Activated naive CD8-positive, alpha-beta T cell treated with anti-CD3 and anti-CD28 coated beads, Interleukin-2, amount 50 U/mL, for 24 hours (primary cell): ENCODE results near the gene PEX26.
A peak's percentile ranks its signal among the peaks of the same experiment; 100 is the strongest.
"Not testable (repeated sequence)": the region's sequence is repeated elsewhere in the genome, so short reads cannot be mapped to it uniquely, and the experiment has no call there.

Experiments used
- ATAC-seq: fragments of 150-1000 bp; cut with Tn5 transposase; one replicate; pipeline ENCODE4 v1.10.0; 2021
- DNase-seq: peaks from one replicate; pipeline ENCODE4 v3.0.0; 2021
- H3K27ac Mint-ChIP-seq: one replicate; pipeline ENCODE4 v1.8.0; 2021; ENCODE audit warnings: mild to moderate bottlenecking, mixed read lengths
- H3K27me3 Mint-ChIP-seq: one replicate; pipeline ENCODE4 v1.8.0; 2021; ENCODE audit warnings: mixed read lengths
- H3K36me3 Mint-ChIP-seq: one replicate; pipeline ENCODE4 v1.8.0; 2021; ENCODE audit warnings: low read depth, mixed read lengths
- H3K4me1 Mint-ChIP-seq: one replicate; pipeline ENCODE4 v1.8.0; 2021; ENCODE audit warnings: mixed read lengths
- H3K4me3 Mint-ChIP-seq: one replicate; pipeline ENCODE4 v1.8.0; 2021; ENCODE audit warnings: mild to moderate bottlenecking, moderate library complexity, mixed read lengths
- H3K9me3 Mint-ChIP-seq: one replicate; pipeline ENCODE4 v1.8.0; 2021; ENCODE audit warnings: mixed read lengths

Gene PEX26

DNA sequence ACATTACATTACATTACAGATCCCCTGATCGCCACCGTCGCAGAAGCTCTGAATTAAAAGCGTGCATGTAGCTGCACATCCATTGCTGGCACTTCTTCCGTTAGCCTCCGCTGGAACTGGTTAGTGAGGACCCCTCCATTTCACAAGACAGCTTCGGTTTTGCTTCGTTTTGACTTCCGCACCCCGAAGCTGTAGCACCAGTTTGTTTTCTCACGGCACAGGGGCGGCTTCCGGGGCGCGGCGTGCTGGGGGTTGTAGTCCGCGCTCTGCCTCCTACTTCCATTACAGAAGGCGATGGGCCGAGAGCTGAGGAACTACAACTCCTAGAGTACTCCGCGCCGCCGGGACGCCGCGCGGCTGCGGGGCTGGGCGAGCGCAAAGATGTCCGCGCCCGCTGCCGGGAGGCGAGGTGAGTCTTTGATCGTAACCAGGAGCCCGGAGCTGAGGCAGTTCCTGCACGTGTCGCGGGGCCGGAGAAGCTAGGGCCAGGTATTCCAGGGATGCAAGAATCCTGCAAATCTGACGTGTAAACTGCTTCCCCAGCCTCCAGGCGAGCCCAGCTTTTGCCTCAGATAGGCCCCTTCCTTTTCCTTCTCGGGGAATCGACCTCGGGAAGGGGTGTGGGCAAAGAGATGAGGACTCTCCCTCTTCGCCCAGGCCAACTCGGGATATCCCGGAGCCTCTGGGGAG is at the start of gene PEX26:
Gene PEX26 (plus strand): TSS at position 352 of the 690 bp plus-strand sequence. CDS start 387 bp downstream, outside the sequence.
- H3K27ac Mint-ChIP-seq, result peak within 1 kb of the TSS; percentile 96
- H3K4me3 Mint-ChIP-seq, result peak within 1 kb of the TSS; percentile 94
- ATAC-seq, result peak; percentile 99
- peak; percentile 92 for DNase-seq
- peaks cover 36% of the 10 kb centered on the region for H3K36me3 Mint-ChIP-seq
- no peaks in the 10 kb centered on the region for H3K27me3 Mint-ChIP-seq
- H3K9me3 Mint-ChIP-seq, result no peaks in the 10 kb centered on the region
- peaks cover 54% of the 10 kb centered on the region for H3K4me1 Mint-ChIP-seq

DNA sequence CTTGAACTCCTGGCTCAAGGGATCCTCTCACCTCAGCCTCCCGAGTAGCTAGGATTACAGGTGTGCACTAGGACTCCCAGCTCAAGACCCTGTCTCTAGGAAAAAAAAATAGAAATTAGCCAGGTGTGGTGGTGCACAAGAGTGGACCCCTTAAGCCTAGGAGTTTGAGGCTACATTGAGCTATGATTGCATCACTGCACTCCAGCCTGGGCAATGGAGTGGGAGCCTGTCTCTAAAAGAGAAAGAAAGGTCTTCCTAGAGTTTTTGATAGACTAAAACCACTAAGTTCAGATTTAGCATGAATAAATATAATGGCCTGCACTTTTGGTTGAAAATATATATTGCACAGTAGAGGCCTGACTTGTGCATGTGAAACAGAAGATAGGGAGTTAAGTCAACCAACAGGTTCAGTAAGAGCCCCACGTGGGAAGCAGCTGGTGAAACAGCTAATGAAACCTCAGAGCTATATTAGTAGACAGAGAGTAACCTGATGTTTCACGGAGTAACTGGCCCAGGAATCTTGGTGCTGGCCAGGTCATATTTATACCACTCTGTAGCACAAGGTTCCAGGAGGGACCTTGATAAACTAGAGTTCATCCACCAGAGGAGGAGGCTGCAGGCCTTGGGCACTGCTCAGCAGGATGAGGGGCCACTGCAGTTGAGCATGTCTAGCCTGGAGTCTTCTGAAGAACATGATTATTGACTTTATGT is 48.8 kb upstream of the PEX26 start:
- peaks cover 25% of the 10 kb centered on the region for H3K27me3 Mint-ChIP-seq
- no peaks in the 10 kb centered on the region for H3K9me3 Mint-ChIP-seq
- ATAC-seq (no peak), DNase-seq (no peak)
- no peak overlapping the region for H3K27ac Mint-ChIP-seq
- no peak overlapping the region for H3K4me3 Mint-ChIP-seq
- H3K36me3 Mint-ChIP-seq, result no peaks in the 10 kb centered on the region
- H3K4me1 Mint-ChIP-seq, result peaks cover 7% of the 10 kb centered on the region

DNA sequence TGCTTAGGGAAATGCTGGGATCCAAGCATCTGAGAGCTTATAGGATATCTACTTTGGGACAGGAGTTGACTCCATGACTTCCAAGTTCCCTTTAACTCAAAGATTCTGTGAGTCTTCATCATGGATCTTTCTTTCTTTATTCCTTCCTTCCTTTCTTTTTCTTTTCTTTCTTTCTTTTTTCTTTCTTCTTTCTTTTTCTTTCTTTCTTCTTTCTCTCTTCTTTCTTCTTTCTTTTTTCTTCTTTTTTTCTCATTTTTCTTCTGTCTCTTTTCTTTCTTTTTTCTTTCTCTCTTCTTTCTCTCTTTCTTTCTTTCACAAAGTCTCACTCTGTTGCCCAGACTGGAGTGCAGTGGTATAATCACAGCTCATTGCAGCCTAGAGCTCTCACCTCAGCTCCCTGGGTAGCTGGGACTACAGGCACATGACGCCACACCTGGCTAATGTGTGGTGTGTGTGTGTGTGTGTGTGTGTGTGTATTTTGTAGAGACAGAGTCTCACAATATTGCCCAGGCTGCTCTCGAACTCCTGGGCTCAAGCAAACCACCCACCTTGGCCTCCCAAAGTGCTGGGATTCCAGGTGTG is 48.0 kb upstream of the PEX26 start:
- Mint-ChIP-seq H3K36me3 (no peaks in the 10 kb centered on the region), H3K4me3 (no peak overlapping the region)

DNA sequence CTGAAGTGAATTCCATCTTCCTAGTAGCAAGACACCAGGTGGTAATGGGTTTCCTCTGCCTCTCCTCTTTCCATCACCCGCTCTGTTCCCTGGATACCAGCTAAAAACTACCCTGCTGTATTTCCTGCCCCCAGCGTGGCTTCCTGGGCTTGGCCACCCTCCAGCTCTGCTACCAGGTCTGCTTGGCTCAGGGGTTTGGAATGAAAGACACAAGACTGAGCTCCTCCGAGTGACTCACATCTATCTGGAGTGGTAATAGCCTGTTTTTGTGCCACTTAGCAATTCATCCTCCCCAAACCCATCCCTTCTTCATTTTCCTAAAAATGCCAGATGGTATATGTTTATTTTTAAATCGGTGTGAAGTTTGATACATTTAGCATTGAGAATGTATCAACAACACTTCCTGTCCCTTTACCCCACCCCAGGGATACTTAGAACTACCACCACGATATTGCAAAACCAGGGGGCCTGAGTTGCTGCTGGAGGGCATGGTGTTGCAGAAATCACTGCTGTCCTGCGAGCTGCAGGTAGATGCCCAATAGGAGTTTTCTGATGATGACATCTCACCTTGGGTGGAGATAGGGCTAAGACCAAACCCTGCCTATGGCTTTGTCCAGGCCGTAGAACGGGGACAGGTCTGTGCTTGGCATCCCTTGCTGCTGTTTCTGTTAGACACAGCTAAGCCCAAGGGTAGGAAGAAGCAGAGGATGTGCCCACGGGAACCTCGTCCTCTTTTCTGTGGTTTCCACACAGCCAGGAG is 45.9 kb upstream of the PEX26 start:
- no peak overlapping the region for H3K27ac Mint-ChIP-seq
- ATAC-seq (no peak), DNase-seq (no peak)
- no peaks in the 10 kb centered on the region for H3K9me3 Mint-ChIP-seq
- H3K27me3 Mint-ChIP-seq, result peaks cover 4% of the 10 kb centered on the region
- H3K36me3 Mint-ChIP-seq, result no peaks in the 10 kb centered on the region
- H3K4me1 Mint-ChIP-seq, result no peaks in the 10 kb centered on the region
- no peak overlapping the region for H3K4me3 Mint-ChIP-seq

More for the DNA sequence above, 48.0 kb upstream of the PEX26 start:
- Mint-ChIP-seq H3K27me3 (peaks cover 21% of the 10 kb centered on the region), H3K4me1 (peaks cover 3% of the 10 kb centered on the region), H3K9me3 (no peaks in the 10 kb centered on the region), H3K27ac (no peak overlapping the region)
- no peak for DNase-seq
- ATAC-seq, result no peak

DNA sequence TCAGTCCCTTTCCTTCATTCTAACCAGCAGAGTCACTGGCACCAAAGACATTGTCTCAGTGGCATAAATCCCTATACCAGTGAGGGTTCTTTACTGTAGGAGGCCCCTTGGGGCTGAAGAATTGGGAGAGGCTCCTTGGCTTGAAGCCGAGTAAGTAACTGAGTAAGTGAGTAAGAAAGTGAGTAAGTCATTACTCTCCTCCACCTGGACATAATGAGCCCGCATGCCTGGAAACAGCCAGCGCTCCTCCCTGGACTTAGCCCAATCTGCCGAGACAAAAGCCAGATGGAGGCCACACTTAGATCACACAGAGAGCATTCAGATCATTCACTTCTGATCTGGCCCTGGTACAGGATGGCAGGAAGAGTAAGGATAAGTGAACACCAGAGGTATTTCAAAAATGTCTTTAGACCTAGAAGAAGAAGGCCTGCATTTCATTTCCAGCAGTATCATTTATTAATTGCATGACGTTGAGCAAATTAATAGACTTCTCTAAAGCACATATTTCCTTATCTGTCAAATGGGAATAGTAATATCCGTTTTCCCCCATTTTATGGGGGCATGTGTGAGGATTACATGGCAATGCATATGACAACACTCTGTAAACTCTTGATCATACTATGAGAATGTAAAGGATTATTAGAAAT is 45.2 kb upstream of the PEX26 start:
- Mint-ChIP-seq H3K36me3 (no peaks in the 10 kb centered on the region), H3K4me3 (no peak overlapping the region), H3K27me3 (no peaks in the 10 kb centered on the region), H3K4me1 (no peaks in the 10 kb centered on the region), H3K9me3 (no peaks in the 10 kb centered on the region), H3K27ac (no peak overlapping the region)
- ATAC-seq (no peak), DNase-seq (no peak)

DNA sequence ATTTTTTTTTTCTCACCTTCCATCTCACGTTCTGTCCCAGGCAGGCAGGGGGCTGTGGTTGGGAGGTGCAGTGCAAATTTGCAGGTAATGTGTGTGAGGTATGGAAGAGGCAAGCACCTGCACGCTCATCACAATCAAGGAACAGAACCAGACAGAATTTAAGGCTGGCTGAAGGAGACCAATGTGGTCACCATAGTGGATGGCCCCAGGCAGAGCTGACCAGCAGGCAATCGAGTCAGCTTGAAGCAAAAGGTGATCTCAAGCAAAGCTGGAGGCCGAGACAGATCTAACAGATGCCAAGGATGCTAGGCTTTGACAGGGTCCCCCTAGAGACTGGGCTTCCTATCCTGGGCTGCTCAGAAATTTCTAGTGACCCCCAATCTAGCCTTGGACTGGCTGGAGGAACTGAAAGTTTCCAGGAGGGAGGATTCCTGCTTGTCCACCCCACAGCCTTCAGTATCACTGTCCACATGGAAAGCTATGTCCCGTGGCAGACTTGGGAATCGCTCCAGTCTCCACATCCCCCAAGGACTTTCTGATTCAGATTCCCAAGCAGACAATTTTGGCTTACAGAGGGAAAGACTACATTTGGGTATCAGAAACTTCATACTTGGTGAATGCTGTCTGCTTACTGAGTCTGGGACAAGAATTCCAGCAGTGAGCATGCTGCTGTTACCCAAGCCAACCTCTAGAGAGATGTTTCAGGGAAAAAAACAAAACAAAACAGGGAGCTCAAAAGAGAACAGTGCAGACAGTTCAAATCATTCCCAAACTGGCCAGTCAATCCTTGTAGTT is 44.4 kb upstream of the PEX26 start:
- H3K9me3 Mint-ChIP-seq, result no peaks in the 10 kb centered on the region
- H3K4me3 Mint-ChIP-seq, result no peak overlapping the region
- ATAC-seq (no peak), DNase-seq (no peak)
- H3K27me3 Mint-ChIP-seq, result no peaks in the 10 kb centered on the region
- no peaks in the 10 kb centered on the region for H3K4me1 Mint-ChIP-seq
- H3K36me3 Mint-ChIP-seq, result no peaks in the 10 kb centered on the region
- no peak overlapping the region for H3K27ac Mint-ChIP-seq

DNA sequence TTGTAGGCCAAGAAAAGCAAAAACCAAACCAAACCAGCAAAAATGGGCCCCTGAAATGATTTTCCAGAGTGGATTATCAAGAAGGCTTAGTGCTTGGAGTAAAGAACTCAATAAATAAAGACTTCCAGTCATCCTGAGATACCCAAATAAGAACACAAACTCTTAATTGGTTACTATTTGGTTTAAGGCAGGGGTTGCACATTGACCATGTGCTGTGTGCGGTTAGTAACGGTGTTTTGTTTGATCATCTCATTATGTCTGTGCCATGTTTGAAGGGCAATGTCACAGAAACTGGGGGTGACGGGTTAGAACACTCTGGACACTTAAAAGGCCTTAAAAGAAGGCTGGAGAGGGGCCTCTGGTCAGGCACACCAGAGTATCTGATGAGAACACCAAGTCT is 43.7 kb upstream of the PEX26 start:
- Mint-ChIP-seq H3K9me3 (no peaks in the 10 kb centered on the region), H3K27ac (no peak overlapping the region), H3K4me1 (no peaks in the 10 kb centered on the region), H3K4me3 (no peak overlapping the region), H3K27me3 (no peaks in the 10 kb centered on the region), H3K36me3 (no peaks in the 10 kb centered on the region)
- DNase-seq (no peak), ATAC-seq (no peak)

DNA sequence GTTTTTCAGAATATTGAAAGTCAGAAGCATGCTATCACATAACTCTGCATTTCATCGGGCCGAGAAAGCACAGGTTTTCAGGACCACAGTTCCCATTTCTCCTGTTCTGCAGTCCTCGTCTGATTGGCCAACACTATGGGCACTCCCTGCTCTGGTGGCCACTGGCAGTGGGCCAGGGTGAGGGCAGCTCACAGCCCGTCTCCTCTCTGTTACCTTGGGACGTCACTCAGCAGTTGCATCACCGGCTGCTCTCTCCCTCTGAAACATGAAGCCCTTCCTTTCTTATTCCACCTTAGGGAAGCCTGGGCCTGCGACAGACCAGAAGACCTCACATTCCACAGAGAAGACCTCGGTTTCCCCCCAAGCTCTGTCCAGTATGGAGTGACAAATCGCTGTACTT is 42.0 kb upstream of the PEX26 start:
- ATAC-seq, result no peak

DNA sequence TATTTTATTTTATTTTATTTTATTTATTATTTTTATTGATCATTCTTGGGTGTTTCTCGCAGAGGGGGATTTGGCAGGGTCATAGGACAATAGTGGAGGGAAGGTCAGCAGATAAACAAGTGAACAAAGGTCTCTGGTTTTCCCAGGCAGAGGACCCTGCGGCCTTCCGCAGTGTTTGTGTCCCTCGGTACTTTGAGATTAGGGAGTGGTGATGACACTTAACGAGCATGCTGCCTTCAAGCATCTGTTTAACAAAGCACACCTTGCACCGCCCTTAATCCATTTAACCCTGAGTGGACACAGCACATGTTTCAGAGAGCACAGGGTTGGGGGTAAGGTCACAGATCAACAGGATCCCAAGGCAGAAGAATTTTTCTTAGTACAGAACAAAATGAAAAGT is 36.9 kb upstream of the PEX26 start:
- DNase-seq, H3K9me3 Mint-ChIP-seq, ATAC-seq, H3K27ac Mint-ChIP-seq, H3K4me3 Mint-ChIP-seq, H3K27me3 Mint-ChIP-seq, H3K36me3 Mint-ChIP-seq, H3K4me1 Mint-ChIP-seq: not testable (repeated sequence)

More for the DNA sequence above, 42.0 kb upstream of the PEX26 start:
- no peak for DNase-seq
- Mint-ChIP-seq H3K27me3 (no peaks in the 10 kb centered on the region), H3K9me3 (no peaks in the 10 kb centered on the region), H3K36me3 (no peaks in the 10 kb centered on the region), H3K4me3 (no peak overlapping the region), H3K27ac (no peak overlapping the region), H3K4me1 (no peaks in the 10 kb centered on the region)

DNA sequence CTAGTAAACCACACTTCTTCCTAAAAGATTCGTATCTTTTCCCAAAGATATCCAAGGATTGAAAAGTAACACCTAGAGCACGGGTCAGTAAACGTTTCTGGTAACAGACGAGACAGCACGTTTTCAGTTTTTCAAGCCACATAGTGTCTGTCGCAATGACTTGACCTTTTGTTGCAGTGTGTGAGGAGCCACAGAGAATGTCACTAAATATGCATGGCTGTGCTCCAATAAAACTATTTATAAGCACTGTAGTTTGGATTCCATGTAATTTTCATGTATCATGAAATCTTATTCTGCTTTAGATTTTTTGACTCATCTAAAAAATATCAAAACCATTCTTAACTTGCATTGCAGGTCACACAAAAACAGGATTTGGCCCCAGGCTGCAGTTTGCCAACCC is 35.1 kb upstream of the PEX26 start:
- ATAC-seq (no peak), DNase-seq (no peak)
- no peaks in the 10 kb centered on the region for H3K9me3 Mint-ChIP-seq
- no peaks in the 10 kb centered on the region for H3K4me1 Mint-ChIP-seq
- no peak overlapping the region for H3K4me3 Mint-ChIP-seq
- no peak overlapping the region for H3K27ac Mint-ChIP-seq
- no peaks in the 10 kb centered on the region for H3K27me3 Mint-ChIP-seq
- no peaks in the 10 kb centered on the region for H3K36me3 Mint-ChIP-seq

DNA sequence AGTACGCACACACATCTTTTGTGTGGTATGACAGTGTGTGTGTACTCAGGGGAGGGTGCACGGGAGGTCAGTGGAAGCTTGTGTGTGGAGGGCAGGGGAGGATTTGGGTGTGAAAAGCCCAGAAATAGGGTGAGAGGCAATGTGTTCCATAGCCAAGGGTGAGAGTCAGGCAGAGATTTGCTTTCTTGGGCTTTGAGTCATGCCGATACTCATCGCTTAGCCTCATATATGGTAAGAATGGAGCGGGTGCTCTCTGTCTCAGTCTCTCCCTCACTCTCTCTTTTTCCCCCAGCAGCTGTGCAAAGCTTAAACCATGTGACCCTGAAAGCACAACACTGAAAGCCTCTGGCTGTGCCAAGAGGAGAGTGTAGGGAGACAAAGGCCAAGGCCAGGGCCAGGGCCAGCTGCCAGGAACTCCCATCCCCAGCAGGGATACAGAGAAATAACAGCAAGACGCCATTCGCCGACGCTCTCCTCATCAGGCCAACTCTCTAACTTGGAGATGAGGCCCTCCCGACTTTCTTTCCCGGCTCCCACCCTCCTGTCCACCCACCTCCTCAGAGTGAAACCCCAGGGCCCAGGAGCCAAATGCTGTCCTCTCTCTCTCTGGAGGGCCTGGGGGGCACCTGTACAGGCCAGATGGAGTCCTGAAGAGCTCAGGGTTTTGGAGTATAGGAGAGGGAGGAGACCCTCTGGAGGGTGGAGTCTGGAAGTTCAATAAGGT is 33.1 kb upstream of the PEX26 start:
- DNase-seq, result no peak

DNA sequence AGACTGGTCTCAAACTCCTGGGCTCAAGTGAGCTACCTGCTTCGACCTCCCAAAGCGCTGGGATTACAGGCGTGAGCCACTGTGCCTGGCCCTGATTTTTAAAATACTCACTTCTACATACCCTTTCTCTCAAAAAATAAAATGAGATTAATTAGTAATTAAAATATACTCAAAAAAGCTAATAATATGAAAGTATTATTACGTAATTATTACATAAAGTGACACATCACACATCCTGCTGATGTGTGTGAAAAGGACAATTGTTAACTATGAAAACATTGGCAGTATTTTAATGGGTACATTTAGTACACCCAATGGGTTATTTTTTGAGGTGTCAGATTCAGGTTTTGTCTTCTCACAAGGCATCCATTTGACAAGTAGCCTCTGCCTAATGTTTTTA is 32.0 kb upstream of the PEX26 start:
- Mint-ChIP-seq H3K4me3 (no peak overlapping the region), H3K36me3 (no peaks in the 10 kb centered on the region), H3K27ac (no peak overlapping the region), H3K9me3 (no peaks in the 10 kb centered on the region), H3K4me1 (no peaks in the 10 kb centered on the region), H3K27me3 (peaks cover 9% of the 10 kb centered on the region)
- no peak for ATAC-seq
- DNase-seq, result no peak

More for the DNA sequence above, 33.1 kb upstream of the PEX26 start:
- no peaks in the 10 kb centered on the region for H3K36me3 Mint-ChIP-seq
- H3K27me3 Mint-ChIP-seq, result peaks cover 5% of the 10 kb centered on the region
- H3K27ac Mint-ChIP-seq, result no peak overlapping the region
- no peaks in the 10 kb centered on the region for H3K4me1 Mint-ChIP-seq
- H3K9me3 Mint-ChIP-seq, result no peaks in the 10 kb centered on the region
- no peak overlapping the region for H3K4me3 Mint-ChIP-seq
- ATAC-seq, result no peak

DNA sequence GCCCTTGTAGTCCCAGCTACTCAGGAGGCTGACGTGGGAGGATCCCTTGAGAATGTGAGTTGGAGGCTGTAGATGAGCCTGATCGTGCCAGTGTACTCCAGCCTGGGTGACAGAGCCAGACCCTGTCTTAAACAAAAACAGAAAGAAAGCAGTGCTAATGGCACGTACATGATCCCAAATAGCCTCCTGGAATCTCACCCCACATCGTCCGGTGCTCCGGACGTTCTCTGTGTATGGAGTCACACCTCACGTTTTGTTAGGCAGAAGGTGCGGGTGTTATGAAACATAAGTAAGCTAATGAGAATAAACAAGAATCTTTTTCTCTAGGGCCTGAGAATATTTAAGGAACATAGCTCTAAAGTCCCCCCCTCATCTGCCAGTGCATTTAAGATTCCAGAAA is 29.7 kb upstream of the PEX26 start:
- no peak for DNase-seq
- no peak for ATAC-seq
- no peak overlapping the region for H3K4me3 Mint-ChIP-seq
- no peaks in the 10 kb centered on the region for H3K9me3 Mint-ChIP-seq
- no peaks in the 10 kb centered on the region for H3K4me1 Mint-ChIP-seq
- H3K27ac Mint-ChIP-seq, result no peak overlapping the region
- H3K27me3 Mint-ChIP-seq, result peaks cover 9% of the 10 kb centered on the region
- no peaks in the 10 kb centered on the region for H3K36me3 Mint-ChIP-seq
